GM21576 (cell line): ENCODE measurements around the gene TPRA1.

Source experiments
- ATAC-seq: cut with Tn5 transposase; IDR thresholded peaks from one replicate; pipeline ENCODE4 v1.9.1; 2021; ENCODE audit warnings: mild to moderate bottlenecking, moderate library complexity; ENCODE audit not compliant: unreplicated experiment

Gene TPRA1

DNA sequence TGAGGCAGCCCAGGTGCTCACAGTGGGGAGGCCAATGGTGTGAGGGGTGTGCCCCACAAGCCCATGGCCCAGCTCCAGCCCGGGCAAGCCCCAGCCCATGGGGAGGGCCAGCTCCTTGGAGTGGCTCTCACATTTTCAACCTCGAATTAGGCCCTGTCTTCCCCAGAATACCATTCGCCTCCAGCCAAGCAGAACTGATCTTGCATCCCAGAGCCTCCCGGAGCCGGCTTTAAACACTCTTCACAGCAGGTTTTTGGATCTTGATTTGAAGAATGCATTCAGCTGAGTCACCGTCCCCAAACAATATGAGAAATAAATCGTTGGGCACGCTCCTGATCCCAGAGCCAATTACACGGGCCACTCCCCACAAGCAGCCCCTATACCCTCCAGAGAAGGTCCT is 23.7 kb downstream of the TPRA1 start:
- no peak for ATAC-seq

- ATAC-seq: no peak
These were observed 24.8 kb downstream of the TPRA1 start for GRCh38 chr3:127565711-127566110.

GRCh38 chr3:127560051-127560787 is 30.3 kb downstream of the TPRA1 start:
- no peak for ATAC-seq

DNA sequence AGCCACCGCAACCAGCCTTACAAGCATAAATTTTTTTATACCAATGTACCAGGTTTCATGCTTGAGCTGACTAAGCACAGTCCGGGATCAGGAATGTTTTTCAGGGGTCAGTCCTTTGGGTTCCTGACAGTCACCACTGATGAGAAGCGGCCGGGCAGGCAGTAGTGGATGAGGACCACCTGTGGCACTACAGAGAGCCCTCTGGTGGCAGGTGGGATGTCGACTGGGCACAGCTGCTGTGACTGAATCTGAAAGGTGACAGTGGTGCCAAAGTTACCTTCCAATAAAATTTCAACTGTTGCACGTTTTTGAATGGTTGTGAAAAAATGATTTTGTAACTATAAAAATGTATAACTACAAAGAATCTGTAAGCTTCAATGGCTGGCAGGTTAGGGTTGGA is 34.0 kb downstream of the TPRA1 start:
- ATAC-seq: no peak

GRCh38 chr3:127555108-127555507 is 35.4 kb downstream of the TPRA1 start:
- ATAC-seq: no peak

GRCh38 chr3:127552038-127552437 is 38.5 kb downstream of the TPRA1 start:
- ATAC-seq: no peak

GRCh38 chr3:127551178-127551577 is 39.4 kb downstream of the TPRA1 start:
- ATAC-seq: no peak

GRCh38 chr3:127550468-127551157 is 39.9 kb downstream of the TPRA1 start:
- ATAC-seq: no peak

- ATAC-seq: no peak
These were observed 40.6 kb downstream of the TPRA1 start for GRCh38 chr3:127549826-127550467.

DNA sequence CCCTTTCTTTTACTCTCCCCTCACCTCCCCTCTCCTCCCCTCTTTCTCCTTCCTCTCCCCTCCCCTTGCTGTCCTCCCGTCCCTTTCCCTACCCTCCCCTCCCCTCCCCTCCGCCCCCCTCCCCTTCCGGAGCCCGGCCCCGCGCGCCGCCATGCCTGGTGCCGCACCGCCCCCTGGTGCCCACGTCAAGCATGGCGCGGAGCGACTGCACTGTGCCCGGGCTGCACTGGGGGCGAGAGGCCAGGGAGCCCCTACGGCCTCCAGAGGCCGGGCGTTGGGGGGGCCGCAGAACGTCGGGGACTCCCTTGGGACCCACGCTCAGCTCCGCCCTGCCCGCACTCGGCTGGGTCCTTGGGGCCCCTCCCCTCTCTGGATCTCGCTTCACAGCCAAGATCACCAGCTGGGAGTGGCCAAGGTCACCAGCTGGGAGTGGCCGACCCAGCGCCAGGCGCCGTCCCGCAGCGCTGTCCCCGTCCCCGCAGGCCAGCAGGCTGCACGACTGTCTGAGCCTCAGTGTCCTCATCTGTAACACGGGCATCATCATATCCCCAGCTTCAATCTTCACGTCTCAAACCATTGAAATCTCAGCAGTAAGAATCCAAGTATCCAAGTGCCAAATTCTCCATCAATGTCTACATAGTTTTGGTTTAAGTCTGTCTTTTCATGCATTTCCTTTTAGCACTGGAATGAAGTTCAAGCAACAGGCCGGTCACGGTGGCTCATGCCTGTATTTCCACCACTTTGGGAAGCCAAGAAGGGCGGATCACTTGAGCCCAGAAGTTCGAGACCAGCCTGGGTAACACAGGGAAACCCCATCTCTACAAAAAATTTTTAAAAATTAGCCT is 42.5 kb downstream of the TPRA1 start:
- peak; percentile 56 for ATAC-seq

GRCh38 chr3:127546970-127547733 is 43.4 kb downstream of the TPRA1 start:
- no peak for ATAC-seq

GRCh38 chr3:127546554-127546953 is 44.0 kb downstream of the TPRA1 start:
- ATAC-seq: no peak

- ATAC-seq: no peak
These were observed 44.6 kb downstream of the TPRA1 start for GRCh38 chr3:127545711-127546457.

DNA sequence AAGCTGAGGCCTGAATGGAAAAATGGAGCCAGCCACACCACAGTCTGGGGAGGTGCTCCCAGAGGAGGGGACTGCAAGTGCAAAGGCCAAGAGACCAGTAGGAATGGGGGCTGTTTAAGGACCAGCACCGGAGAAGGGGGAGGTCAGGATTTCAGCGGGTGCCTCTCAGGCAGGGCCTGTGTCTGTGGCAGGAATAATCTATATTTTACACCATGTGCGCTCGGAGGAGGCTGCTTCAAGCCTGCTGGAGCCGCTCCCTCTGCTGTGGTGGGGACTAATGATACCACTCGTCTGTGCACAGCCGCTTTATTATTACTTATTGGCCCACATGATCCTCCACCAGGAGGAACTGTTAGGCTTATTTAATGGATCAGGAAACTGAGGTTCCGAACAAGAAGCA is 45.3 kb downstream of the TPRA1 start:
- ATAC-seq: no peak

GRCh38 chr3:127544803-127545201 is 45.7 kb downstream of the TPRA1 start:
- ATAC-seq: no peak

DNA sequence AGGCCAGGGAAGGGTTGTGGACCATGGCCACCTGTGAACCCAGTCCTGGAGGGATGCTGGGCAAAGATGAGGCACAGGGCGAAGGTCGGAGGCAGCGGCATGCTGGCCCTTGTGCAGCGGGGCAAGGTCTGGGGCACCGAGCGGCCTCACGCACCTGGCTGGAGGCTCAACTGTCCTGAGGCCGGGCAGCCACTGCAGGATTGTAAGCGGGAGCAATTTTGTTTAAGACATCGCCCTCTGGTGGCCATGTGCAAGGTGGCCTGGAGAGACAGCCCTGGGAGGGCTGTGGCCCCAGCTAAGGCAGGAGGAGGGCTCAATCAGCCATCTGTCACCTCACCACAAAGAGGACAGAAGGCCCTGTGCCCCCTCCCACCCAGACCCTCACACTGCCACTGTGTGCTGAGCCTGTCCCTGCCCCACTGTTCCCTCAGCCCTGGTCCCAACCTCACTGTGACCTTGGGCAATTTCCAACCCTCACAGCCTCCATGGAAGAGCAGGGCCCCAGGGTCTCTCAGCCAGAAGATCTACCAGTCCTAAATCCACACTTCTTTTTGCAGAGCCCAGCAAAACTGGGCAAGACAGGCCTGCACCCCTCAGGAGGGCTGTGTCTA is 46.2 kb downstream of the TPRA1 start:
- ATAC-seq: no peak

DNA sequence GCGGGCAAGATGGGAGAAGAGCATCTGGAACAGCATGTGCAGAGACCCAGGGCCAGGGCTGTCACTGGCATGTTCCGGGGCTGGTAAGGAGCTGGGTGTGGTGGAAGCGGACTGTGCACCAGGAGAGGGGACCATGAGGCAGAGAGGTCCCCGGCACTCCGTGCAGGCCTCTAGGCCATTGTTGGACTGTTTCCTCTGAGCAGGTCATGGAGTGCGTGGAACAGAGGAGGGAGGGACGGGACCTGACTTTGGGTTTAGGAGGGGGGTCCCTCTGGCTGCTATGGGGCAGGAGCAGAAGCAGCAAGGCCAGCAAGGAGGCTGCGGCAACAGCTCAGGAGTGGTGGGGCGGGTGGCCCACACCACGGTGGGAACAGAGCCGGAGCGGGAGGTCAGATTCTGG is 47.1 kb downstream of the TPRA1 start:
- ATAC-seq: no peak

GRCh38 chr3:127542441-127542952 is 48.0 kb downstream of the TPRA1 start:
- no peak for ATAC-seq

- no peak for ATAC-seq
These were observed 49.2 kb downstream of the TPRA1 start for GRCh38 chr3:127541320-127541719.
